Measurements from ENCODE around the gene PPP1R1B. TPM values are rescaled to one million over a fixed set of nuclear protein-coding genes. Genes with fewer than 3 reads are reported as not detected.

Gene PPP1R1B
- polyA plus RNA-seq, 4 donors: 37.5 to 266 (median 45.8) TPM

DNA sequence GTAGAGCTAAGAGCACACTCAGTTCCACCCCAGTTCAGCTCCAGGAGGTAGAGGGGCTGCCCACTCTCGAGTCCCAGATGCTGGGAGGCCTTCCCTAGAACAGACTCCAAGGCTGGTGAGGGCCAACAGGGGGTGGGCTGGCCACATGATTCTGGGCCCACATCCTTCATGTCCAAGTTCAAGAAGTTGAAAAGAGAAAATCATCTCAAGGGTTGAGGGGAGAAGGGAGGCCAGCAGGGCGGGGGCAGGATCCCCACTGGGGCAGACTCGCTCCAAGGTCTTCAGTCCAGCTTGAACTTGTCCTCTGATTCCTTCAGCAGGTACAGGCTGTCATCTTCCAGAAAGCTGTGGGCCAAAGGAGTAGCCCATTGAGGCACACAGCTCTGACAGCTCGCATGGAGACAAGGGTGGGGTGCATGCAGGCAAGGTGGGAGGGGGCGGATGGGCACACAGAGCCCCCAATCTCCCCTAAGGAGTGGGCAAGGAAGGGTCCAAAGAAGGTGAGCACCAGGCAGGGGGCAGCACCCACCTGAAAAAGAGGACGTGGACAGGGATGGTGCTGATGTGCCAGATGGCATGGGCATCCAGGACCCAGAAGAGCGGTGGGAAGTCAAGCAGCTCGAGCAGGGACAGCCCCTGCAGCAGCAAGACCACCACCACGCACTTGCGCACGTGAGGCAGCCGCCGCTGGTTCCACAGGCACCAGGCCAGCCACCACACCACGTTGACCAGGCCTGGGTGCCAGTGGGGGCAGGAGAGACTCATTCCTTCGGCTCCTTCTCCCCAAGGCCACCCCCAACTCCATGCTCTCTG is 46.0 kb downstream of the PPP1R1B start:
- H3K4me1 ChIP-seq (ENCODE audit: control insufficient read depth in 3 of 3, insufficient read depth in 2 of 3, low read depth in 1 of 3, low read length in 2 of 3): peaks cover 2 to 59% (median 6%) of the 10 kb centered on the region in 3 donors
- peak overlapping the region in 2 of 3 donors; percentile 21 to 51 for H3K27ac ChIP-seq (ENCODE audit: low read depth in 1 of 3, low read length in 2 of 3)

DNA sequence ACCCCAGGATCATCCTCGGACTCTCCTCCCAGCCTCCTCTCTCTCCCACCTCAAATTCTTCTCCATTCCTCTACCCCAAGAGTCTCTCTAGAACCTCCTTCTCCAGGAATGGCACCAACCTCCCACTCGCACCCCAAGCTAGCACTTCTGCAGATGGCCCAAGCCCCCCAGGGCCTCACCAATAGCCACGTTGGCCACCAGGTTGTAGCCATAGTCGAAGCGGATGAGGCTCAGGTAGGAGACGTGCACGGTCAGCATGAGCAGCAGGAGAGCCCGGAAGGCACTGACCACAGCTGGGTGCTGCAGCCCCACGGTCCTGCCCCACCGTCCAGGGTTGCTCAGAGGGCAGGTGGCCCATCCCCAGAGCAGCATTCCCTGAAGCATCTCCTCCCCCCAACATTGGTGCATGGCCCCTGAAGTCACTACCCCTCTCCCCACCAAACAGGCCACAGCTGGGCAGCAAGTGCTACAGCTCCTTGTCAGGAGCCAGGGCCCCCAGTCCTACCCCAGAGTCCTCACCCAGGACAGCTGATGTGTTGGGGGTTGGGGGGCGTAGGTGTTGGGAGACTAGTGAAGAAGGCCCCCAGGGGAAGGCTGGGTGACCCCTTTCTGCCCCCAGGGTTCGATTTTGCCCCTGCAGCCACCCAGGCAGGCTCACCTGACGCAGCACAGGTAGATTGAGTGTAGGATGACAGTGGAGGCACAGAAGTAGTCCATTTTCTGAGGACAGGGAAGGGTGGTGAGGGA is 46.8 kb downstream of the PPP1R1B start:
- peaks cover 2 to 64% (median 11%) of the 10 kb centered on the region in 3 donors for H3K4me1 ChIP-seq (ENCODE audit: control insufficient read depth in 3 of 3, insufficient read depth in 2 of 3, low read depth in 1 of 3, low read length in 2 of 3)
- DNase-seq (no peak), FAIRE-seq (no peak)
- 82 to 84% (median 83%) methylated on average over 13 of the region's 13 CpGs for WGBS, 3 donors
- H3K4me3 ChIP-seq (ENCODE audit: low read depth in 1 of 3, low read length in 3 of 3): no peak overlapping the region
- H3K27me3 ChIP-seq (ENCODE audit: control insufficient read depth in 3 of 3, insufficient read depth in 3 of 3, low read length in 3 of 3): peaks cover 0 to 5% (median 2%) of the 10 kb centered on the region in 3 donors
- peaks cover 0 to 38% (median 0%) of the 10 kb centered on the region in 3 donors for H3K36me3 ChIP-seq (ENCODE audit: control insufficient read depth in 3 of 3, insufficient read depth in 2 of 3, low read depth in 1 of 3, low read length in 3 of 3)
- no peaks in the 10 kb centered on the region for H3K9me3 ChIP-seq (ENCODE audit: control insufficient read depth in 2 of 2, insufficient read depth in 1 of 2, low read depth in 1 of 2, low read length in 1 of 2)
- H3K27ac ChIP-seq (ENCODE audit: low read depth in 1 of 3, low read length in 2 of 3): no peak overlapping the region

More for the DNA sequence above, 46.0 kb downstream of the PPP1R1B start:
- Histone ChIP-seq H3K4me3 (ENCODE audit: low read depth in 1 of 3, low read length in 3 of 3) (no peak overlapping the region), H3K9me3 (ENCODE audit: control insufficient read depth in 2 of 2, insufficient read depth in 1 of 2, low read depth in 1 of 2, low read length in 1 of 2) (no peaks in the 10 kb centered on the region), H3K27me3 (ENCODE audit: control insufficient read depth in 3 of 3, insufficient read depth in 3 of 3, low read length in 3 of 3) (peaks cover 0 to 7% (median 2%) of the 10 kb centered on the region in 3 donors), H3K36me3 (ENCODE audit: control insufficient read depth in 3 of 3, insufficient read depth in 2 of 3, low read depth in 1 of 3, low read length in 3 of 3) (peaks cover 0 to 36% (median 0%) of the 10 kb centered on the region in 3 donors)
- DNase-seq: no peak
- no peak for FAIRE-seq
- WGBS, 3 donors: 78 to 83% (median 81%) methylated on average over 10 to 15 of the region's 15 CpGs

DNA sequence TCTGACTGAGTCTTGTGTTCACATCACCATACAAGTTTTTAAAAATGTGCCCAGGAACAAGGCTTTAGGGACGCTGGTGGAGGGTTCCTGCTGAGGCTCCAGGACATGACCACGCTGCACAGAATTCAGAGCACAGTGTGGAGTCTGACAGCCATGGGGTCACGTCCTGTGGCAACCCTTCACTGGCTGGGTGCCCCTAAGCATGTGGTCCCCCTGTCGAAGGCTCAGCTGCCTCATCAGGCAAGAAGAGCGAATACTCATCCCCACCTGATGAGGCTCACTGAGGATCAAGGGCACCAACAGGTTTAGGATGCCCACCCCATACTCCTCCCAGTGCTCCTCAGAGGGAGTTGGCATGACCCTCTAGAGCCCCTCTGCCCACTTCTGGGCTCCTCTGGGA is 47.4 kb downstream of the PPP1R1B start:
- Histone ChIP-seq H3K27ac (ENCODE audit: low read depth in 1 of 3, low read length in 2 of 3) (peak overlapping the region in 1 of 3 donors; percentile 86), H3K4me3 (ENCODE audit: low read depth in 1 of 3, low read length in 3 of 3) (no peak overlapping the region), H3K4me1 (ENCODE audit: control insufficient read depth in 3 of 3, insufficient read depth in 2 of 3, low read depth in 1 of 3, low read length in 2 of 3) (peaks cover 5 to 69% (median 11%) of the 10 kb centered on the region in 3 donors), H3K27me3 (ENCODE audit: control insufficient read depth in 3 of 3, insufficient read depth in 3 of 3, low read length in 3 of 3) (peaks cover 0 to 2% (median 0%) of the 10 kb centered on the region in 3 donors), H3K9me3 (ENCODE audit: control insufficient read depth in 2 of 2, insufficient read depth in 1 of 2, low read depth in 1 of 2, low read length in 1 of 2) (no peaks in the 10 kb centered on the region), H3K36me3 (ENCODE audit: control insufficient read depth in 3 of 3, insufficient read depth in 2 of 3, low read depth in 1 of 3, low read length in 3 of 3) (peaks cover 0 to 41% (median 0%) of the 10 kb centered on the region in 3 donors)
- 79 to 85% (median 85%) methylated on average over 5 of the region's 5 CpGs for WGBS, 3 donors
- no peak for FAIRE-seq
- DNase-seq: peak in 1 of 2 donors; percentile 11

DNA sequence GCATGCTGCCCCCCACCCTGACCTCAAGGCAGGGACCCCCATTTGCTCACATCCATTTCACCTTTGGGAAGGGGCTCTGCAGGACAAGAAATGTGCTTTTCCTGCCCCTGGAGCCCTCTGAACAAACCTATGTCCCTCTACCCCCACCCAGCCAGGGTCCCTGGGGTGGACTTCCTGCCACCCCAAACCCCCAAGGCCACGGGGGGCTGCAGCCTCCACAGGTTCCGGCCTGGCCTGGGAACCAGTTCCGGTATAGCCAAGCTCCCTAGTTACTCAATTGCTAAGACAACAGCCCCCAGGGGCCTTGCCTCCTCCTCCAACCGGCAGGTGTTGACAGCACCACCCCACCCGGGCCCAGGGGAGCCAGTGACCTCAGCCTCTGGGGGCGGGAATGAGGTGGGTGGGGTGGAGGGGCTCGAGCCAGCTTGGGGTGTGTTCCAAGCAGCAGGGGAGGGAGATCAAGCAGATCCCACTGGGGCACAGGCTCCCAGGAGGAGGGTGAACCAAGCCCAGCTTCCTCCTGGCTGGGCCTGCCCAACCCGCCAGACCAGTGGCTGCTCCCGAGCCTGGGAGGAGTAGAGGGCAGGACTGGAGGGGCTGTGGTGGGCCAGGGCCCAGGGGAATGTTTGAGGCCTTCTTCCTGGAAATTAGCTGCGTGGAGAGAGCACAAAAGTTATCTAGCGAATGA is 48.1 kb downstream of the PPP1R1B start:
- Histone ChIP-seq H3K27ac (ENCODE audit: low read depth in 1 of 3, low read length in 2 of 3) (peak overlapping the region; percentile 7 to 86 (median 70)), H3K4me1 (ENCODE audit: control insufficient read depth in 3 of 3, insufficient read depth in 2 of 3, low read depth in 1 of 3, low read length in 2 of 3) (peaks cover 6 to 75% (median 12%) of the 10 kb centered on the region in 3 donors), H3K4me3 (ENCODE audit: low read depth in 1 of 3, low read length in 3 of 3) (no peak overlapping the region), H3K9me3 (ENCODE audit: control insufficient read depth in 2 of 2, insufficient read depth in 1 of 2, low read depth in 1 of 2, low read length in 1 of 2) (no peaks in the 10 kb centered on the region), H3K27me3 (ENCODE audit: control insufficient read depth in 3 of 3, insufficient read depth in 3 of 3, low read length in 3 of 3) (peaks cover 0 to 2% (median 0%) of the 10 kb centered on the region in 3 donors), H3K36me3 (ENCODE audit: control insufficient read depth in 3 of 3, insufficient read depth in 2 of 3, low read depth in 1 of 3, low read length in 3 of 3) (peaks cover 0 to 47% (median 0%) of the 10 kb centered on the region in 3 donors)
- DNase-seq (peak in 1 of 2 donors; percentile 91), FAIRE-seq (no peak)
- 13 to 34% (median 24%) methylated on average over 9 to 11 of the region's 11 CpGs for WGBS, 3 donors

DNA sequence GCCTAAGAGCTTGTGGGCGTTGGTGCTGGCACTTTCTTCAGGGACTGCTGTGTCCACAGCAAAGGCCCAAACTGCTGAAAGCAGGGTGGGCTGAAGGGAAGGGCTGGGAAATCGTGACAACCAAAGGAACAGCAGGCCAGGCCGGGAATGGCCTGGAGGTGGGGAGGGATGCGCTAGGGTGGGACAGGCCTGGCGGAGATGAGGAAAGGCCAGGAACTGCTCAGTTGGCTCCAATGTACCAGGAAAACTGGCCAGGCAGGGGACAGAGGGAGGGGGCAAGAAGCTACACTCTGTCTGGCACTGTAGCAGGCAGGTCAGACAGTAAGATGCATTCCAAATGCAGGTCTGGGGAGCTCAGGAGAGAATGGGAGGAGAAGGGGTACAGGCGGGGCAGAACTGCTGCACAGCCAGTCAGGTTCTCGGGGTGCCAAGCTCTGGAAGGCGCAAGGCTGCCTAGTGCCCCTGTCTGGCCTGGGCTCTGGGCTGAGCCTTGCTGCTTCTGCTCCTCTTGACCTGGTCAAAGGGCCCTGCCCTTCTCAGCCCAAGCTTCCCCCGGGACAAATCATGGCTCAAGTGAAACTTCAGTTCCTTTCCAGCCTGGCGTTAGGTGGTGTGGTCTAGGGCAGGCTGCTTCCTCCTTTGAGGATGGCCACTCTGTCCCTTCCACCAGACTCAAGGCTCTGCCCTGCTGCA is 48.8 kb downstream of the PPP1R1B start:
- FAIRE-seq: no peak
- 21 to 62% (median 38%) methylated on average over 9 to 10 of the region's 10 CpGs for WGBS, 3 donors
- Histone ChIP-seq H3K27me3 (ENCODE audit: control insufficient read depth in 3 of 3, insufficient read depth in 3 of 3, low read length in 3 of 3) (no peaks in the 10 kb centered on the region), H3K4me3 (ENCODE audit: low read depth in 1 of 3, low read length in 3 of 3) (no peak overlapping the region), H3K9me3 (ENCODE audit: control insufficient read depth in 2 of 2, insufficient read depth in 1 of 2, low read depth in 1 of 2, low read length in 1 of 2) (no peaks in the 10 kb centered on the region), H3K27ac (ENCODE audit: low read depth in 1 of 3, low read length in 2 of 3) (peak overlapping the region; percentile 56 to 86 (median 70)), H3K36me3 (ENCODE audit: control insufficient read depth in 3 of 3, insufficient read depth in 2 of 3, low read depth in 1 of 3, low read length in 3 of 3) (peaks cover 0 to 53% (median 0%) of the 10 kb centered on the region in 3 donors), H3K4me1 (ENCODE audit: control insufficient read depth in 3 of 3, insufficient read depth in 2 of 3, low read depth in 1 of 3, low read length in 2 of 3) (peaks cover 6 to 82% (median 14%) of the 10 kb centered on the region in 3 donors)
- no peak for DNase-seq

DNA sequence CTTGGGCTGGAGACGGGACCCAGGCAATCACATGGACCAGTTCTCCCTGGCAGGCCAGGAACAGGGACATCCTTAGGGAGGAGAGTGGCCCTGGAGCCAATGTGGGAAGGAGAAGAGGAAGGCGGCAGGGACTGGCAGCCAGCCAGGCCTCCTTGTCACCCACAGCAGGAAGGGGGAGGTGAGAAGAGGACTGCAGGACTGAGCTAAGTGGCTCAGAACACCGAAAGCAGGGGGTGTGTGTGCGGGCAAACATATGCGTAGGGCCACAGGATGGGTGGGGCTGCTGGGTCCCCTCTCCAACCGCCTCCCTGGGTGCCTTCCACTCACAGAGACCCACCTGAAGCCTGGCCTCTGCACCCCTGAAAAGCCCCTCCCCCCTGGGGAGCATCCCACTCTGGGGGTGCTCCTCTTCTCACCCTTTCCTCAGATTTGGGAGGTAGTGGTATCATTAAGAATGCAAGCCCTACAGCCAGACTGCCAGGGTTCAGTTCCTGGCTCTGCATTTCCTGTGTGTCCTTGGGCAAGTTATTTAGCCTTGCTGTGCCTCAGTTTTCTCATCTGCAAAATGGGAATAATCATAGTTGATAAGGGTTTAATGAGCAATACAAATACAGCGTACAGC is 49.6 kb downstream of the PPP1R1B start:
- Histone ChIP-seq H3K27ac (ENCODE audit: low read depth in 1 of 3, low read length in 2 of 3) (peak overlapping the region; percentile 56 to 86 (median 70)), H3K4me3 (ENCODE audit: low read depth in 1 of 3, low read length in 3 of 3) (no peak overlapping the region), H3K36me3 (ENCODE audit: control insufficient read depth in 3 of 3, insufficient read depth in 2 of 3, low read depth in 1 of 3, low read length in 3 of 3) (peaks cover 0 to 61% (median 0%) of the 10 kb centered on the region in 3 donors), H3K4me1 (ENCODE audit: control insufficient read depth in 3 of 3, insufficient read depth in 2 of 3, low read depth in 1 of 3, low read length in 2 of 3) (peaks cover 6 to 89% (median 14%) of the 10 kb centered on the region in 3 donors), H3K27me3 (ENCODE audit: control insufficient read depth in 3 of 3, insufficient read depth in 3 of 3, low read length in 3 of 3) (no peaks in the 10 kb centered on the region), H3K9me3 (ENCODE audit: control insufficient read depth in 2 of 2, insufficient read depth in 1 of 2, low read depth in 1 of 2, low read length in 1 of 2) (no peaks in the 10 kb centered on the region)
- DNase-seq (peak; percentile 79 to 86), FAIRE-seq (no peak)
- WGBS, 3 donors: 16 to 43% (median 27%) methylated on average over 7 of the region's 7 CpGs

DNA sequence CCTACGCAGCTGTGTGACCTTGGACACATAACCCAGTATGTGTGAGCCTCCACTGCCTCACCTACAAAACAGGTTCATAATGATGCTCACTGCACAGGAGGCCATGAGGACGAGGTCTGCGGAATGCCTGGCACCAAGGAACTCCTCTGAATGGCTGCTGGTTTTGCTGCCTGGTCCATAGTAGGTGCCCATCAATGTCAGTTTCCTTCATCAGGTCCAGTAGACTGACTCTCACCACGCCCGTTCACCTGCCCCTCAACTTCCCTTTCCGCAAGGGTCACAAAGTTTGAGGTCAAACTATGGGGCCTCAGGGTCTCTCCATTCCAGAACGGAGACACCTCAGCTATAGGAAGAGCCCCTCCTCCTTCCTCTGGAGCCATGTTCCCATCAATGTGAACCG is 50.3 kb downstream of the PPP1R1B start:
- Histone ChIP-seq H3K27ac (ENCODE audit: low read depth in 1 of 3, low read length in 2 of 3) (peak overlapping the region in 2 of 3 donors; percentile 70 to 98), H3K4me1 (ENCODE audit: control insufficient read depth in 3 of 3, insufficient read depth in 2 of 3, low read depth in 1 of 3, low read length in 2 of 3) (peaks cover 6 to 83% (median 12%) of the 10 kb centered on the region in 3 donors)

More for the DNA sequence above, 50.3 kb downstream of the PPP1R1B start:
- Histone ChIP-seq H3K4me3 (ENCODE audit: low read depth in 1 of 3, low read length in 3 of 3) (no peak overlapping the region), H3K9me3 (ENCODE audit: control insufficient read depth in 2 of 2, insufficient read depth in 1 of 2, low read depth in 1 of 2, low read length in 1 of 2) (no peaks in the 10 kb centered on the region), H3K27me3 (ENCODE audit: control insufficient read depth in 3 of 3, insufficient read depth in 3 of 3, low read length in 3 of 3) (no peaks in the 10 kb centered on the region), H3K36me3 (ENCODE audit: control insufficient read depth in 3 of 3, insufficient read depth in 2 of 3, low read depth in 1 of 3, low read length in 3 of 3) (peaks cover 0 to 65% (median 0%) of the 10 kb centered on the region in 3 donors)
- FAIRE-seq: no peak
- 73 to 83% (median 77%) methylated on average over 8 of the region's 8 CpGs for WGBS, 3 donors
- DNase-seq: no peak

All from small intestine (tissue), 7 donors.